GM21526 (cell line): ENCODE data around the gene CD3D.
"Not testable (repeated sequence)": the region's sequence is repeated elsewhere in the genome, so short reads cannot be mapped to it uniquely, and the experiment has no call there.

Experiments used
- ATAC-seq: cut with Tn5 transposase; IDR thresholded peaks from one replicate; pipeline ENCODE4 v1.9.1; 2021; ENCODE audit warnings: moderate library complexity; ENCODE audit not compliant: unreplicated experiment, low FRiP score

The CD3D gene

GRCh38 chr11:118340449-118340848 lies 2.1 kb downstream of the CD3D start:
- ATAC-seq: no peak

- ATAC-seq: no peak
These were observed 3.1 kb downstream of the CD3D start for GRCh38 chr11:118339281-118339961.

- no peak for ATAC-seq
These were observed 3.9 kb downstream of the CD3D start for GRCh38 chr11:118338637-118339061.

DNA sequence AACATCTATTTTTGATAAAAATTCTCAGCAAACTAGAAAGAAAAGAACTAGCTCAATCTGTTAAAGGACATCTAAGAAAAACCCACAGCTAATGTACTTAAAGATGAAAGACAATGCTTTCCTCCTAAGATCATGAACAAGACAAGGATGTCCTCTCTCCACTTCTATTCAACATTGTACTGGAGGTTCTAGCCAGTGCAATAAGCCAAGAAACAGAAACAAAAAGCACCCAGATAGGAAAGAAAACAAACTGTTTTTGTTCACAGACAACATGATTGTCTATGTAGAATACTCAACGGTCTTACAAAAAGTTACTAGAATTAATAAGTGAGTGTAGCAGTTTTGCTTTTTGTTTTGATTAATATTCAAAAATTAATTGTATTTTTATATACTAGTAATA lies 7.8 kb downstream of the CD3D start:
- no peak for ATAC-seq

GRCh38 chr11:118328745-118329144 lies 13.8 kb downstream of the CD3D start:
- ATAC-seq: no peak

GRCh38 chr11:118325283-118325682 lies 17.2 kb downstream of the CD3D start:
- ATAC-seq: no peak

DNA sequence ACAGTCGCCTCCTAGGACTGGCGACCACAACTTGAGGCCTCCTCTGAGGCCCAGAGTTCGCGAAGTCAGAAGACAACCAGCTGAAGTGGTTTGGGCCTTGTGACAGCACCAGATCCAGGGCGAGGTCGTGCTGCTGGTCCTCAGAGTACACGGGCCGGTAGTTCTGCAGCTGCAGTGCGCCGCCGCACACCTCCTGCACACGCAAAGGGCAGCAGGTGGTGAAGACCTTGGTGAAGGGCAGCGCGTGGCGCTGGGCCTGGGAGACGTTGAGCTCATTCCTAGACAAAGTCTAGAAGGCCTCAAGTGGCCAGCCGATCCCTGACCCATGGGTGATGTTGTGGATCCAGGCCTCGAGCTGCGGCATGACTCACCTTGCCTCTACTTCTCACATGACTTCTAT lies 19.8 kb downstream of the CD3D start:
- no peak for ATAC-seq

GRCh38 chr11:118321386-118322082 lies 21.0 kb downstream of the CD3D start:
- ATAC-seq: no peak

GRCh38 chr11:118320515-118320914 lies 22.0 kb downstream of the CD3D start:
- ATAC-seq: no peak

DNA sequence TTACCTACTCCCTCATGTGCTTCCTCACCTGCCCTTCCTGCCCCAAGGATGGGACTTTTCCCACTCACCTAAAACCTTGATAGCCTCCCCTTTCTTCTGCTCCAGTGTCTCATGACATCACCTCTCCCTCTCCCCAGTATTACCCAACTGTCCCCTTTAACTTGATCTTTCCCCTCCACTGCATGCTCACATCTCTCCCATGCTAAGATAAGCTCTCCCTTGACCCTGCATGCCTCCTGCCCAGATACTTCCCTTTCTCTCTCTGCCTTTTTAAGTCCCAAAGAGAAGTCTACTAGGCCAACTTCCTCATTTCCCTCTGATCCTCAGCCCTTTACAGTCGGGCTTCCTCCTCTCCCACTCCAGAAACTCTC lies 23.2 kb downstream of the CD3D start:
- no peak for ATAC-seq

DNA sequence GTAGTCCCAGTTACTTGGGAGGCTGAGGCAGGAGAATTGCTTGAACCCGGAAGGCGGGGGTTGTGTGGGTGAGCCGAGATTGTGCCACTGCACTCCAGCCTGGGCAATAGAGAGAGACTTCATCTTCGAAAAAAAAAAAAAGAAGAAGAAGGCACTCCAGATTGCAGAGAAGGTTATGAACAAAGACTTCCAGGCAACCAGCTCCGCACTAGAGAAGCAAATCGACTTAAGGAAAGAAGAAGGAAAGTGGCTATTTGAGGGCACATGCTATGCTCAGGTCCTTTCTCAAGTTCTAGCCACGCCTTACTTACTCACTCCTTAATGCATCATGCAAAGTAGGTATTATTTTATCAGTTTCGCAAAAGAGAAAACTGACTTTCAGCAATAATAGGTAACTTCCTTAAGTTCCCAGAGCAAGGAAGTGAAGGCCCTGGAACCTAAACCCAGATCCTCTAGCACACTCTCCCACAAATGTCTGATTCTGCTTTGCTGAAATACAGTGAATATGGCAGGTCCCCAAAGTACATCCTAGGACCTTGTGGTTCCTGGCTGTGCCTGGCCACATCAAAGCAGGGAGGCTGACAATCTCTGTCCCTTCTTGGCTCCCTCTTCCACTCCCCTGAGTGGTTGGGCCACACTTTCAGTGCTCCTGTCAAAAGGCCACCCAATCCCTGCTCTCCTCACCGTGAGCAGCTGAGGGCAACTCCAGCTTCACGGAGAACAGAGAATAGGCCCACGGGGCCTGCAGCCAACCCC lies 23.7 kb downstream of the CD3D start:
- ATAC-seq: no peak

DNA sequence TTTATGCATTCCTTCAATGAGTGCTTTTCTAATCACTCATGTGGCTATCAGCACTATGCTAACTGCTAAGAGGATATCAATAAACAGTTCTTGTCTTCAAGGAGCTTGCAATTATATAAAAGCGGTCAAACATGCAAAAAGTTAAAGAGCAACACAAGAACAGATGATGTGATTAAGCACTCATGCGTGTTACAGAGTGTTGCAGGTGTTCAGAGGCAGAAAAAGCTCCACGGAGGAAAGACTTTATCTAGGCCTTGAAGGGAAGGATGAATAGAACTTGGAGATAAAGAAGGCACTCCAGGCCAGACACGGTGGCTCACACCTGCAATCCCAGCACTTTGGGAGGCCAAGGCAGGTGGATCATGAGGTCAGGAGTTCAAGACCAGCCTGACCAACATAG lies 24.4 kb downstream of the CD3D start:
- ATAC-seq: no peak

- no peak for ATAC-seq
These were observed 27.5 kb downstream of the CD3D start for GRCh38 chr11:118314988-118315411.

DNA sequence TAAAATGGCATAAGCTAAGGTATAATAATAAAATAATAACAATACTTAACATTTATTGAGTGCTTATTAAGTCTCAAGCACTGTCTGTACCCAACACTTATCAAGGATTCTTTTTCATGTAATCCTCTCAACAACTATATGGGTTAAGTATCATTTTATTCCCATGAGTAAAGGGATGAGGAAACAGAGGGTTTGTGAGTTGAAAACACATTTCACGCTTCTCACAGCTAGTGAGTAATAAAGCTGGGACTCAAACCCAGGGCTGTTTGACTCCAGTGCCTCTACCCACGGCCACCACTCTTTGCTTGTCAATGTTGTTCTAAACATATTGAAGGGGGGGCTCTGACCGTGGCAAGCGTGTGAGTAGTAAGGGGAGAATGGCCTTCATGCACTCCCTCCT lies 29.3 kb downstream of the CD3D start:
- ATAC-seq: no peak

DNA sequence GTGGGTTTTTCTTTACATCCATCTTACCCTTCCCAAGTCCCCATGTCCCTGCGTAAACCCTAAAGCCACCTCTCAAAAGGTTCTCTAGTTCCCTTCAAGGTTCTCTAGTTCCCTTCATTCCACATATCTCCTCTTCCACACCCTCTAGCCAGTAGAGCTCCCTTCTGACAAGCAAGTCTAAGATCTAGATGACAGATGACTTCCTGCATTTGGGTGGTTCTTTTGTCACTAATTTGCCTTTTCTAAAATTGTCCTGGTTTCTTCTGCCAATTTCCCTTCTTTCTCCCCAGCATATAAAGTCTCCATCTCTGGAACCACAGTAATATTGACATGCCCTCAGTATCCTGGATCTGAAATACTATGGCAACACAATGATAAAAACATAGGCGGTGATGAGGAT lies 30.2 kb downstream of the CD3D start:
- no peak for ATAC-seq

- ATAC-seq: no peak
These were observed 31.0 kb downstream of the CD3D start for GRCh38 chr11:118311518-118311917.

DNA sequence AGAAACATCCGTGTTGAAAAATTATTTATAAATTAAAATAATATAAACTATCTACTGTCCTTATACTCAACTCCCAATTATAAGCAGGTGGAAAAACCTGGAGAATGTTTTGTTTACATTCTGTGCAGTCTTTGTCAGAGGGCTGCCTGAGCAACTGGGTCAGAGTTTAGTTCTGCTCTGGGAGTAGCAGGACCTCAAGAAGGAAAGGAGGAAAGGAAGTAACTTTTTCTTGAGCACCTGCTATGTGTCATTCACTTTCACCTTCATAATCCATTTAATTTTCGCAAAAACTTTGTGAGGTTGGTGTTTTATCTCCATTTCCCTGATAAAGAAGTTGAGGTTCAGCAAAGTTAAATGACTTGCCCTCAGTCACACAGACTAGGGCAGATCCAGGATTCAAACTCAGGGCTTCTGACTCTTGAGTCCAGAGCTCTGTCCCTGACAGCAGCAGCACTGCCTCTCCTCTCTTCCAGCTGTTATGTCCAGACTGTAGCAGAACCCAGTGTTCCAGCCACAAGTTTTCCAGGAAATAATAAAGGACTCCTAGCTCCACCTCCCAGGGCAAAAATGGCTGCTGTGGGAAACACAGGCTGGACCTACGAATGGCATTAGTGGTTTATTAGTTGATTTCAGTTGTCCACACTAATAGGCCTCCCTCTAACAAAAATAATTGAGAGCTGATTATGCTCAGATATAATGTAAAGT lies 31.6 kb downstream of the CD3D start:
- ATAC-seq: no peak

DNA sequence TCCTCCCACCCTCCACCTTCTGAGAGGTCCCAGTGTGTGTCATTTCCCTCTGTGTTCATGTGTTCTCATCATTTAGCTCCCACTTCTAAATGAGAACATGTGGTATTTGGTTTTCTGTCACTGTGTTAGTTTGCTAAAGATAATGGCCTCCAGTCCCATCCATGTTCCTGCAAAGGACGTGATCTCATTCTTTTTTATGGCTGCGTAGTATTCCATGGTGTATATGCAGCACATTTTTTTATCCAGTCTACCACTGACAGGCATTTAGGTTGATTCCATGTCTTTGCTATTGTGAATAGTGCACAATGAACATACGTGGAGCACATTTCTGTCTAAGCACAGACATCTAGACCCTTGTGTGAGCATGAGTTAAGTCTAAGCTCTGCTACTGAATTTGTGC lies 32.2 kb downstream of the CD3D start:
- no peak for ATAC-seq

GRCh38 chr11:118308995-118309528 lies 33.4 kb downstream of the CD3D start:
- ATAC-seq: not testable (repeated sequence)

GRCh38 chr11:118306556-118306955 lies 35.9 kb downstream of the CD3D start:
- no peak for ATAC-seq

- no peak for ATAC-seq
These were observed 36.8 kb downstream of the CD3D start for GRCh38 chr11:118305726-118306125.
